Hepatocyte (in vitro differentiated cells): ENCODE data around the gene LRCH4. TPM values are rescaled to one million over a fixed set of nuclear protein-coding genes. Genes with fewer than 3 reads are reported as not detected.

ENCODE experiments used
- DNase-seq: peaks from one replicate; pipeline ENCODE4 v3.0.0-alpha.2; 2016; ENCODE audit warnings: low spot score
- H2AFZ ChIP-seq: fragments of 200-600 bp; sonication (generic); 2 replicates; pipeline ENCODE4 v1.6.0; 2016; ENCODE audit warnings: antibody characterized with exemption, mild to moderate bottlenecking
- H3K27ac ChIP-seq: fragments of 200-600 bp; sonication (generic); 2 replicates; pipeline ENCODE4 v1.5.1; 2016; ENCODE audit warnings: mild to moderate bottlenecking
- H3K27me3 ChIP-seq: fragments of 200-600 bp; sonication (generic); 2 replicates; pipeline ENCODE4 v1.6.1; 2016
- H3K36me3 ChIP-seq: fragments of 200-600 bp; sonication (generic); replicated peaks from 2 replicates; pipeline ENCODE4 v1.5.1; 2016; ENCODE audit warnings: low read depth; ENCODE audit not compliant: insufficient read depth
- H3K4me1 ChIP-seq: fragments of 200-600 bp; sonication (generic); 2 replicates; pipeline ENCODE4 v1.5.1; 2016; ENCODE audit warnings: mild to moderate bottlenecking, moderate library complexity; ENCODE audit not compliant: insufficient read depth
- H3K4me2 ChIP-seq: fragments of 200-600 bp; sonication (generic); 2 replicates; pipeline ENCODE4 v1.6.0; 2016
- H3K4me3 ChIP-seq: fragments of 200-600 bp; sonication (generic); 2 replicates; pipeline ENCODE4 v1.5.1; 2016; ENCODE audit warnings: mild to moderate bottlenecking
- H3K79me2 ChIP-seq: fragments of 200-600 bp; sonication (generic); 2 replicates; pipeline ENCODE4 v1.6.0; 2017; ENCODE audit warnings: mild to moderate bottlenecking
- H3K9me2 ChIP-seq: fragments of 200-600 bp; sonication (generic); replicated peaks from 2 replicates; pipeline ENCODE4 v1.6.0; 2017; ENCODE audit warnings: mild to moderate bottlenecking; ENCODE audit not compliant: insufficient read depth
- H3K9me3 ChIP-seq: fragments of 200-600 bp; sonication (generic); 2 replicates; pipeline ENCODE4 v1.5.1; 2016; ENCODE audit warnings: low read depth, mild to moderate bottlenecking
- H4K20me1 ChIP-seq: fragments of 200-600 bp; sonication (generic); 2 replicates; pipeline ENCODE4 v1.6.0; 2016; ENCODE audit warnings: mild to moderate bottlenecking; ENCODE audit not compliant: insufficient read depth, poor library complexity, severe bottlenecking
- CTCF ChIP-seq: fragments of 200-600 bp; sonication (generic); IDR thresholded peaks from 2 replicates; pipeline ENCODE4 v1.5.1; 2016; ENCODE audit warnings: antibody characterized with exemption, mild to moderate bottlenecking; ENCODE audit not compliant: poor library complexity
- EZH2 ChIP-seq: fragments of 200-600 bp; sonication (generic); IDR thresholded peaks from 2 replicates; pipeline ENCODE4 v1.6.1; 2016; ENCODE audit warnings: antibody characterized with exemption, mild to moderate bottlenecking, borderline replicate concordance
- EZH2phosphoT487 ChIP-seq: fragments of 200-600 bp; sonication (generic); IDR thresholded peaks from one replicate; pipeline ENCODE4 v1.6.1; 2018; ENCODE audit warnings: antibody characterized with exemption, mild to moderate bottlenecking, low read depth, moderate library complexity; ENCODE audit not compliant: unreplicated experiment, severe bottlenecking
- WGBS: methylation state at CpG from one replicate; pipeline ENCODE4 v1.1.6; 2016; ENCODE audit warnings: low lambda C conversion rate; ENCODE audit errors: missing lambda C conversion rate; 5-methylcytosine and 5-hydroxymethylcytosine counted together
- polyA plus RNA-seq: library from polyadenylated mRNA; unstranded; fragments of >200 nt; fragmentation: Nextera tagmentation; extraction: Ambion mirVana; gene quantifications from 2 replicates; pipeline ENCODE4 v1.2.1, GENCODE V29; 2016
- total RNA-seq: library from RNA; depleted of rRNA; stranded (reverse); fragments of >200 nt; gene quantifications from 2 replicates; pipeline ENCODE4 v1.2.3, GENCODE V29; 2014

Gene LRCH4
- total and polyA plus RNA-seq, 2 experiments from 2014 or later, result 40.3 to 105 TPM

- no peaks in the 10 kb centered on the region for H3K27me3 ChIP-seq
- no peak overlapping the region for H3K4me2 ChIP-seq
- H3K4me3 ChIP-seq, result no peak overlapping the region
- no peaks in the 10 kb centered on the region for H3K9me3 ChIP-seq
- no peaks in the 10 kb centered on the region for H3K79me2 ChIP-seq
- no peaks in the 10 kb centered on the region for H3K36me3 ChIP-seq
- peaks cover 8% of the 10 kb centered on the region for H3K4me1 ChIP-seq
- DNase-seq, result peak; percentile 85
- no peak overlapping the region for H2AFZ ChIP-seq
- no peaks in the 10 kb centered on the region for H4K20me1 ChIP-seq
- WGBS, result 55% methylated on average over 12 of the region's 12 CpGs
- peak; percentile 81 for TF ChIP-seq CTCF
- TF ChIP-seq EZH2phosphoT487, result no peak
- no peaks in the 10 kb centered on the region for H3K9me2 ChIP-seq
- no peak overlapping the region for H3K27ac ChIP-seq
Observed at GRCh38 chr7:100563809-100564400, 22.0 kb downstream of the LRCH4 start.

GRCh38 chr7:100563100-100563564 lies 22.8 kb downstream of the LRCH4 start:
- Histone ChIP-seq H3K79me2 (no peaks in the 10 kb centered on the region), H3K4me2 (no peak overlapping the region), H3K9me2 (no peaks in the 10 kb centered on the region), H3K9me3 (no peaks in the 10 kb centered on the region), H3K4me1 (peaks cover 7% of the 10 kb centered on the region), H2AFZ (no peak overlapping the region), H3K36me3 (no peaks in the 10 kb centered on the region), H3K27ac (no peak overlapping the region), H3K27me3 (no peaks in the 10 kb centered on the region), H4K20me1 (no peaks in the 10 kb centered on the region), H3K4me3 (no peak overlapping the region)
- no peak for TF ChIP-seq EZH2
- TF ChIP-seq CTCF, result no peak
- TF ChIP-seq EZH2phosphoT487, result no peak
- 96% methylated on average over 8 of the region's 8 CpGs for WGBS
- no peak for DNase-seq

- no peak for DNase-seq
- TF ChIP-seq EZH2phosphoT487 (no peak), CTCF (no peak), EZH2 (no peak)
- 95% methylated on average over 26 of the region's 26 CpGs for WGBS
- Histone ChIP-seq H2AFZ (no peak overlapping the region), H4K20me1 (no peaks in the 10 kb centered on the region), H3K4me1 (peaks cover 5% of the 10 kb centered on the region), H3K36me3 (no peaks in the 10 kb centered on the region), H3K27ac (no peak overlapping the region), H3K79me2 (no peaks in the 10 kb centered on the region), H3K9me3 (no peaks in the 10 kb centered on the region), H3K4me3 (no peak overlapping the region), H3K27me3 (no peaks in the 10 kb centered on the region), H3K4me2 (no peak overlapping the region), H3K9me2 (no peaks in the 10 kb centered on the region)
Observed at GRCh38 chr7:100562195-100563099, 23.5 kb downstream of the LRCH4 start.
